ENCODE data around the gene RBM5. TPM values are rescaled to one million over a fixed set of nuclear protein-coding genes. Genes with fewer than 3 reads are reported as not detected.

RBM5 gene
- total RNA-seq, 1 experiment from 2014 or later: 37.1 TPM

- peak; percentile 66 for DNase-seq (ENCODE audit: low read depth)
Measured at GRCh38 chr3:50121072-50122032, 32.6 kb downstream of the RBM5 start.

GRCh38 chr3:50122071-50122470 is 33.4 kb downstream of the RBM5 start:
- DNase-seq (ENCODE audit: low read depth): no peak

DNA sequence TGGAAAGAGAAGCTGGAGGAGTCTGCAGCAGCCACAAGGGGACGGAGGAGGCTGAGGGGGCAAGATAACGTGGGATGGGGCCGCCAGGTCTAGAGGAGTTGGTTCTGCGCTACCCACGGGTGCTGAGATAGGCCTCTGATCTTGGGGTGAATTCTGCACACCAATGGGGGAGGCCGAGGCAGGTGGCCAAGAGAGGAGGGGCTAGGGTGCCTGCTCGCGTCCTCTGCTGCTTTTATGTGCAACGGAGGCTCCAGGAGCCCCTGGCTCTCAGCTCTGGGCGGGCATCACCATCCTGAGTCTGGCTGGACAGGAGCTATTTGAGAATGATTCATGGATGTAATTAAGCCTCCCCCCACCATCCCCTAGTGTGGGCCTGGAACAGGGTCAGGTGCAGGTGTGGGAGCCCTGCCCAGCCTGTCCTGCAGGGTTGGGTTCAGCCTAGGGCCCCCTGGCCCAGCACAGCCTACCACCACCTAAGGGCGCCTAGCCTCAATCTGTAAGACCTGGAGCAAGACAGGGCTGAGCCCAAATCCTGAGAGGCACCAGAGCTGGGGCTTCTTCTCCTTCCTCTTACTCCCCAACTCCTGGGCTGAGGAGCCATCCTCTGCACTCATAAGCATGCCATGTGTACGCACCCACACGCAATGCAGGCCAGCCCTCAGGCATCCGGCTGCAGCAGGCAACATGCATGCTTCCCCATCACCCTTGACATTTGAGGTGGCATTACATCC is 34.1 kb downstream of the RBM5 start:
- no peak for DNase-seq (ENCODE audit: low read depth)

DNA sequence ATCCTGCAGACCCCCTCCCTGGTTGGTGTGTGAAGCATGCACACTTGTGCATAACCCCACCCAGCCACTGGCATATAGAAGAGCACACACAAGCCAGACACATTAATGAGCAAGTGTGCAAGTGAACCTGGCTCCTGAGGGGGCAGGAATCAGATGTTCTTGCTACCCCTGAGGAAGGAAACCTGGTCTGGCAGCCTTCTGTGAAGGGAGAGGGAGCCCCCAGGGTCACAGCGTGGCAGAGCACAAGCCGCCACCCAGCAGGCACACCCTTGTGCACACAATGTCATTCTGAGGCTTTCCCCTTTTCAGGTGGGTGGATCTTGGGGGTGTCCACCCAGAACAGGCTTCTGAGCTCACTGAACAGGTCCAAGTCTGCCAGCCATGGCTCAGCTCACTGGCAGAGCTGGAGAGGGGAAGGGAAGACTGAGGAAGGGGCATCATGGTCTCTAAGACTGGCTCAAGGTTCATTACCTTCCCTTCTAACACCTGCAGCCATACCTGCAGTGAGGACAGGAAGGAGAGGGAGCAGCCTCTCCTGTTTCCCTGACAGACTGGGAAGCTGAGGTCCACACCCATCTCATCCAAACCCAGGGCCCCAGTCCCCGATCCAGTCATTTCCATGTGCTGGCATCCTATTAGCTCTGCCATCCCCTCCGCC is 34.8 kb downstream of the RBM5 start:
- no peak for DNase-seq (ENCODE audit: low read depth)

- peak; percentile 43 for DNase-seq (ENCODE audit: low read depth)
Measured at GRCh38 chr3:50124052-50124799, 35.5 kb downstream of the RBM5 start.

- no peak for DNase-seq (ENCODE audit: low read depth)
Measured at GRCh38 chr3:50124800-50125178, 36.1 kb downstream of the RBM5 start.

DNA sequence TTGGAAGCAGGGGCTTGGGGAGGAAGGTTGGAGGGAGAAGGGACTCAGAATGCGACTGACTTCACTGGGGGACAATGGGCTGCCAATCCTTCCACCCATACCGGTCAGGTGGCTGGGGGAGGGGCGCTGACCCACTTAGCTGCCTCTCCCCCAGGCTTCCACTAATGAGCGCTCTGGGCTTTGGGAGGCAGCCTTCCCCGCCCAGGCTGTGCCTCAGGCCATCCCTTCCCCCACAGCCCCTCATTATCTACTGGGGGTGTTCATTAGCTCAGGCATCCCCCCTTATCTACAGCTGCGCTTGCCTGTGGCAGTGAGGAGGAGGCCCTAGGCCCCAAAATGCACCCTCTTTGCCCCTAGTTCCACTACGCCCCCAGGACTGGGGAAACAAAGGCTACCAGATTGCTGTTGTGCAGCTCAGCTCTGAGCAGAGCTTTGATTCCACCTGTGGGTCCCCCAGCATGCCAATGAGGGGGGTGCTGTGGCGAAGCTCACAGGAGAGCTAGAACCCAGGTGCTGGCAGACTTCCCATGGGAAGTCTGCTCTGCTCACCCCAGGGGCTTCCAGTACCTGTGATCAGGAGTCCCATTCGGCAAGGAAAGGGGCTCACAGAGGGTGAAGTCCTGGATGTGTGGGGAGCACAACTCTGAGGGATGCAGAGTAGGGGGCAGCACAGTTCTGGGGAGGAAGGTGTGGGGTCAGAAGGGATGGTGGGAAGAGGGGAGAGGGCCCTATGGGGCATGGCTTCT is 37.0 kb downstream of the RBM5 start:
- DNase-seq (ENCODE audit: low read depth): no peak

- DNase-seq (ENCODE audit: low read depth): peak; percentile 62
Measured at GRCh38 chr3:50126287-50127211, 37.8 kb downstream of the RBM5 start.

- no peak for DNase-seq (ENCODE audit: low read depth)
Measured at GRCh38 chr3:50127251-50127691, 38.6 kb downstream of the RBM5 start.

- peak; percentile 27 for DNase-seq (ENCODE audit: low read depth)
Measured at GRCh38 chr3:50128001-50128400, 39.3 kb downstream of the RBM5 start.

DNA sequence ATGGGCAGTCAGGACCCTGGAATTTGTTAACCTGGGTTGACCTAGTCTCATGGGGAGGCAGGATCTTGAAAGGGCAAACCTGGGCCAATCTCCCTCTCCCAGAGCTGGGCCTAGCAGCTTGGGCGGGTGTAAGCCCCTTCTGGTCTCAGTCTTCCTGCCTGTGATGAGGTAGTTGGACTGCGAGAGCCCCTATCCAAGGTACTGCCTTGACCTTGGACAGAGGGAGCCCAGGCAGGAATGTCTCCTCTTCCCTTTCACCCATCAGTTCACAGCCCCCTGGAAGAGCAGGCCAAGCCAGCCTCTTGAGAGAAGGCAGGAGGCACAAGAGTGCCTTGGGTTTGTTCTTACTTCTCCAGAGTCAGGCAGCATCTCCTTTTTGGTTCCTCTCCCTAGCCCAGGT is 41.7 kb downstream of the RBM5 start:
- no peak for DNase-seq (ENCODE audit: low read depth)

- DNase-seq (ENCODE audit: low read depth): no peak
Measured at GRCh38 chr3:50132421-50133282, 43.9 kb downstream of the RBM5 start.

DNA sequence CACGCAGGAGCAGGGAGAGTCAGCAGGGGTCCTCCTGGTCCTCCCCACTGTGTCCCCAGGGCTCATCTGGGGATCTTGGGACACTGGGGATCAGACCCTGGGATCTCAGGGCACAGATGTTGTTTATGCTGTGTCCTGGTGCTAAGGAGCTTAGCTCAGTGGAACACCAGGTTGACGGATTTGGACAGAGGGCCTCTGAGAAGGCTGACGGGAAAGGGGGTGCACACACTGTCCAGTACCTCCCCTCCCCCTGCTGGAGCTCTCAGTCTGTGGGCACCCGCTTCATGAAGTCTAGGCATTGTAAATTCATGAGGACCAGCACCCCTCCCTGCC is 44.5 kb downstream of the RBM5 start:
- DNase-seq (ENCODE audit: low read depth): no peak

- no peak for DNase-seq (ENCODE audit: low read depth)
Measured at GRCh38 chr3:50134367-50134766, 45.6 kb downstream of the RBM5 start.

- no peak for DNase-seq (ENCODE audit: low read depth)
Measured at GRCh38 chr3:50135964-50136363, 47.2 kb downstream of the RBM5 start.

GRCh38 chr3:50136714-50137405 is 48.1 kb downstream of the RBM5 start:
- peak; percentile 31 for DNase-seq (ENCODE audit: low read depth)

GRCh38 chr3:50137531-50137930 is 48.8 kb downstream of the RBM5 start:
- no peak for DNase-seq (ENCODE audit: low read depth)
